Upper lobe of left lung (tissue), 6 donors: ENCODE data around the gene SAMD8. TPM values are rescaled to one million over a fixed set of nuclear protein-coding genes. Genes with fewer than 3 reads are reported as not detected.

ENCODE experiments used
- ATAC-seq, 2 donors: fragments of 200-7000 bp; cut with Tn5 transposase; one replicate each; pipeline ENCODE4 v1.9.1; 2022; ENCODE audit warnings: mild to moderate bottlenecking in 2 of 2, moderate library complexity in 2 of 2; ENCODE audit not compliant: low FRiP score in 2 of 2
- DNase-seq, 2 donors: peaks; one replicate each; pipeline ENCODE4 v3.0.0-alpha.2; 2019 to 2020
- H3K27ac ChIP-seq, 4 donors: fragments of 200-600 bp; sonication (generic); one replicate each; pipeline ENCODE4 v1.5.1; 2016 to 2019
- H3K27me3 ChIP-seq, 4 donors: fragments of 200-600 bp; sonication (generic); one replicate each; pipeline ENCODE4 v1.5.1; 2017 to 2019
- H3K36me3 ChIP-seq, 4 donors: fragments of 200-600 bp; sonication (generic); one replicate each; pipeline ENCODE4 v1.5.1; 2016 to 2019
- H3K4me1 ChIP-seq, 4 donors: fragments of 200-600 bp; sonication (generic); one replicate each; pipeline ENCODE4 v1.5.1; 2018 to 2019
- H3K4me3 ChIP-seq, 4 donors: fragments of 200-600 bp; sonication (generic); one replicate each; pipeline ENCODE4 v1.5.1; 2017 to 2019; ENCODE audit warnings: mild to moderate bottlenecking in 2 of 4, moderate library complexity in 1 of 4
- H3K9me3 ChIP-seq, 4 donors: fragments of 200-600 bp; sonication (generic); one replicate each; pipeline ENCODE4 v1.5.1; 2018 to 2019
- EP300 ChIP-seq, 4 donors: sonication (generic); formaldehyde crosslinking; IDR thresholded peaks; one replicate each; pipeline ENCODE4 v1.5.1; 2017; ENCODE audit warnings: antibody characterized with exemption in 4 of 4, control low read depth in 2 of 4
- POLR2A ChIP-seq, 4 donors: fragments of 450-650 bp; IDR thresholded peaks; one replicate each; pipeline ENCODE4 v1.5.1; 2016 to 2017; ENCODE audit warnings: antibody characterized with exemption in 4 of 4, mild to moderate bottlenecking in 2 of 4
- POLR2AphosphoS5 ChIP-seq, 2 donors: sonication (generic); formaldehyde crosslinking; IDR thresholded peaks; one replicate each; pipeline ENCODE4 v1.5.1; 2017; ENCODE audit warnings: antibody characterized with exemption in 2 of 2
- WGBS, 2 donors: methylation state at CpG; one replicate each; pipeline ENCODE4 v1.1.5; 2017 to 2018; 5-methylcytosine and 5-hydroxymethylcytosine counted together
- total RNA-seq, 6 donors: library from RNA; depleted of rRNA in 4 of 6; stranded (reverse); fragments of >200 nt in 4 of 6; gene quantifications; one replicate each; pipeline versions ENCODE4 v1.1.0 to v1.2.1, GENCODE V29; 2016 to 2021
- TF ChIP-seq, protein P1 (sequence below), 6 experiments: fragments of 450-650 bp in 4 of 6; fragments of 200-600 bp in 2 of 6; sonication (generic) in 2 of 6; IDR thresholded peaks; one replicate each; pipeline ENCODE4 v1.5.1; 2016 to 2019; ENCODE audit warnings: antibody characterized with exemption in 6 of 6
- donor health status: DM: no; HTN: no; CAD: no; lungs with moderate emphysema.
- donor health status: DM: no; HTN: yes; CAD: no; lungs with severe emphysema.

The SAMD8 gene
- total RNA-seq, 6 donors from 2014 or later: 8.4 to 36.2 (median 18.0) TPM

DNA sequence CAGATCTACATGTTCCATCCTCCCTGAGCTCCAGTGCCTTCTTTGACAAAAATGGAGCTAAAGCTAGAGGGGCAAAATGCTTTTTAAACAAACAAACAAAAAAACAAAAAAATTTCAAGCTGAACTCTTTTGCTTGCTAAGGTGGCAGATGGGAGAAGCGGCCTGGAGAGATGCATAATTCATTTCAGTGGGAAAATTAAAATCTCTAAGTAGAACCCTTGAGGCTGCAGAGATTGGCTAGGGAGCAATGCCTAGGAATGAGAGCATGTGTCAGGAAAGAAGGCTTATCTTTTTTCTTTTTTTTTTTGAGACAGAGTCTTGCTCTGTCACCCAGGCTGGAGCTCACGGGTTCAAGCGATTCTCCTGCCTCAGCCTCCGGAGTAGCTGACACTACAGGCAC lies 46.4 kb upstream of the SAMD8 start:
- DNase-seq (no peak), ATAC-seq (no peak)
- Histone ChIP-seq H3K4me1 (no peaks in the 10 kb centered on the region), H3K4me3 (no peak overlapping the region), H3K36me3 (no peaks in the 10 kb centered on the region), H3K27ac (no peak overlapping the region), H3K27me3 (no peaks in the 10 kb centered on the region), H3K9me3 (no peaks in the 10 kb centered on the region)
- TF ChIP-seq, protein P1, sequence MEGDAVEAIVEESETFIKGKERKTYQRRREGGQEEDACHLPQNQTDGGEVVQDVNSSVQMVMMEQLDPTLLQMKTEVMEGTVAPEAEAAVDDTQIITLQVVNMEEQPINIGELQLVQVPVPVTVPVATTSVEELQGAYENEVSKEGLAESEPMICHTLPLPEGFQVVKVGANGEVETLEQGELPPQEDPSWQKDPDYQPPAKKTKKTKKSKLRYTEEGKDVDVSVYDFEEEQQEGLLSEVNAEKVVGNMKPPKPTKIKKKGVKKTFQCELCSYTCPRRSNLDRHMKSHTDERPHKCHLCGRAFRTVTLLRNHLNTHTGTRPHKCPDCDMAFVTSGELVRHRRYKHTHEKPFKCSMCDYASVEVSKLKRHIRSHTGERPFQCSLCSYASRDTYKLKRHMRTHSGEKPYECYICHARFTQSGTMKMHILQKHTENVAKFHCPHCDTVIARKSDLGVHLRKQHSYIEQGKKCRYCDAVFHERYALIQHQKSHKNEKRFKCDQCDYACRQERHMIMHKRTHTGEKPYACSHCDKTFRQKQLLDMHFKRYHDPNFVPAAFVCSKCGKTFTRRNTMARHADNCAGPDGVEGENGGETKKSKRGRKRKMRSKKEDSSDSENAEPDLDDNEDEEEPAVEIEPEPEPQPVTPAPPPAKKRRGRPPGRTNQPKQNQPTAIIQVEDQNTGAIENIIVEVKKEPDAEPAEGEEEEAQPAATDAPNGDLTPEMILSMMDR (IDR thresholded peaks at IDR 0.05): no peak
- TF ChIP-seq POLR2AphosphoS5 (IDR thresholded peaks at IDR 0.05) (no peak), POLR2A (IDR thresholded peaks at IDR 0.05) (no peak), EP300 (IDR thresholded peaks at IDR 0.05) (no peak)
- 76 to 85% methylated on average over 4 of the region's 4 CpGs for WGBS, 2 donors

DNA sequence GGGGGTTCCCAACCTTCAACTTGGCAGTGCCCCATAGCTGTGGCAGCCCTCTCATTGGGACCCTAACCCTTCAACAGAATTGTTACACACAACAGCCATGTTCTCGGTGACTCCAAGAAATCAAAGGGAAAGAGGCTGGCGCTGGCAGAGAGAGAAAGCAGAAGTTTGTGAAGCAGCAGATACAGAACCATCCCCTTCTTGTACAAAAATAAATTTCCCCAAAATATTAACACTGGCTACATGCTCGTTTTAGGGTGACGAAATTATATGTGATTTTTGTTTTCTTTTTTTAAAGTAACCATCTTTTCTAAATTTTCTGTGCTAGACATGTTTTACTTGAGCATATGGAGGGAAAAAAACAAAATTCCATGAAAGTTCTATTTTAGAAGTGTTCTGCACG lies 45.2 kb upstream of the SAMD8 start:
- H3K4me1 ChIP-seq: peaks cover 0 to 7% (median 0%) of the 10 kb centered on the region in 4 donors
- TF ChIP-seq EP300 (IDR thresholded peaks at IDR 0.05) (no peak), POLR2A (IDR thresholded peaks at IDR 0.05) (no peak), POLR2AphosphoS5 (IDR thresholded peaks at IDR 0.05) (no peak)
- TF ChIP-seq, protein P1 (IDR thresholded peaks at IDR 0.05): no peak
- no peak overlapping the region for H3K27ac ChIP-seq
- no peaks in the 10 kb centered on the region for H3K36me3 ChIP-seq
- no peak for DNase-seq
- no peak overlapping the region for H3K4me3 ChIP-seq
- H3K9me3 ChIP-seq: no peaks in the 10 kb centered on the region
- no peak for ATAC-seq
- H3K27me3 ChIP-seq: no peaks in the 10 kb centered on the region
- 82 to 87% methylated on average over 5 of the region's 5 CpGs for WGBS, 2 donors

DNA sequence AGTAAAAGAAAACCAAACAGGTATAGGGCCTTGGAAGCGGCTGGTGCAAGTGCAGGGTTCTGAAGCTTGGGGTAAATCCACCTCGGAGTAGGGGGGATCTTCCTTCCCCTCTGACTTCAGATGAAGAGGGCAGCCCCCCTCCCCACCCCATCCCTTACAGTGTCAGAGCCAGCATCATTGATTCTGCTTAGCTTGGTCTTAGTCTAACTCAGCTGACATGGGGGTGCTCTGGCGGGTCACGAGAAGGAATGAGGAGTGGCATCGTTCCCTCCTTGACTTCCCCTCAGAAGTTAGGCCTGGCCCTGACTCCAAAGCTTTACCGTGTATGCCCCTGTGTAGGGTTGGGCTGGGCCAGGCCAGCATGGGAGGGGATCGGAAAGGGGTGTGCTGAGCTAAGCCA lies 44.2 kb upstream of the SAMD8 start:
- no peak overlapping the region for H3K4me3 ChIP-seq
- no peak for ATAC-seq
- 81 to 92% methylated on average over 5 to 7 of the region's 7 CpGs for WGBS, 2 donors
- no peak overlapping the region for H3K27ac ChIP-seq
- H3K9me3 ChIP-seq: no peaks in the 10 kb centered on the region
- H3K27me3 ChIP-seq: no peaks in the 10 kb centered on the region
- DNase-seq: no peak
- H3K36me3 ChIP-seq: no peaks in the 10 kb centered on the region
- TF ChIP-seq, protein P1 (IDR thresholded peaks at IDR 0.05): no peak
- TF ChIP-seq POLR2AphosphoS5 (IDR thresholded peaks at IDR 0.05) (no peak), POLR2A (IDR thresholded peaks at IDR 0.05) (no peak), EP300 (IDR thresholded peaks at IDR 0.05) (no peak)
- peaks cover 0 to 8% (median 0%) of the 10 kb centered on the region in 4 donors for H3K4me1 ChIP-seq

DNA sequence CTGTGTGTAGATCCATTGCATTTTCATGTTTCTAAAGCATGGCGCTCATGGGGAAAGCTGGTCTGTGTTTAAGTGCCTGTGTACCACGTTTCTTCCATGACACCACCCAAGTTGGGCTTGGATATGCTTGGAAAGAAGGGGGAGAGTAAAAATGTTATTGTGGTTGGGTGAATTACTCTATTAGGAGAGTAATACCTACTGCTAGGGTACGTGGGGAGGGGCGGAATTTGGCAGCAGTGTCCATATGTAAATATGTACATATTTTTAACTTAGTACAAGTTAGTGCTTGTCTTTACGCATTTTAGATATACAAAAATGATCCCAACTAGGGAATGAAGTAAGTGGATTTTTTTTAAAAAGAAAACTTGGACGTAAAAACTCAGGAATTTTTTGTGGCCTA lies 42.9 kb upstream of the SAMD8 start:
- WGBS, 2 donors: 69 to 79% methylated on average over 6 of the region's 6 CpGs
- no peaks in the 10 kb centered on the region for H3K27me3 ChIP-seq
- no peaks in the 10 kb centered on the region for H3K36me3 ChIP-seq
- TF ChIP-seq EP300 (IDR thresholded peaks at IDR 0.05) (no peak), POLR2AphosphoS5 (IDR thresholded peaks at IDR 0.05) (no peak), POLR2A (IDR thresholded peaks at IDR 0.05) (no peak)
- TF ChIP-seq, protein P1 (IDR thresholded peaks at IDR 0.05): no peak
- H3K9me3 ChIP-seq: no peaks in the 10 kb centered on the region
- no peak for DNase-seq
- H3K27ac ChIP-seq: no peak overlapping the region
- ATAC-seq: no peak
- H3K4me1 ChIP-seq: peaks cover 0 to 8% (median 0%) of the 10 kb centered on the region in 4 donors
- H3K4me3 ChIP-seq: no peak overlapping the region

DNA sequence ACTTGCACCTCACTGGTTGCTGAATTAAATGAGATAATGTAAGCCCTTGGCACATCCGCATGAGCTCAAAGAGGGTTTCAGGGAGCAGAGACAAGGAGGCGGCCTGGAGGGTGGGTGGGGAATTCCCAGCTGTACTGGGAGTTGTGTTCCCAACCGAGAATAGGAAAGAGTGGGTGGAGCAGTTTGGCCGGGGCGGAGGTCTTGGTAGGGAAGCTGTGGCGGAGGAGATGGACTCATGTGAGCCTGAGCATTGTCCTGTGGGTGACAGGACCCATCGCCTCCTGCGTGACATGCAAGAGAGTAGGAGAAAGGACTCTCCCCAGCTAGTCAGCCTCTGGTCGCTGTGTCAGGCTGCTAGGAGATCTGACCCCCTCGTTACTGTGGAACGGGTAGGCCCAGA lies 41.0 kb upstream of the SAMD8 start:
- H3K27me3 ChIP-seq: no peaks in the 10 kb centered on the region
- H3K9me3 ChIP-seq: no peaks in the 10 kb centered on the region
- 75 to 83% methylated on average over 10 to 11 of the region's 11 CpGs for WGBS, 2 donors
- DNase-seq (peak in 1 of 2 donors; percentile 45), ATAC-seq (no peak)
- H3K4me3 ChIP-seq: no peak overlapping the region
- TF ChIP-seq POLR2A (IDR thresholded peaks at IDR 0.05) (no peak), EP300 (IDR thresholded peaks at IDR 0.05) (no peak), POLR2AphosphoS5 (IDR thresholded peaks at IDR 0.05) (no peak)
- TF ChIP-seq, protein P1 (IDR thresholded peaks at IDR 0.05): no peak
- H3K36me3 ChIP-seq: no peaks in the 10 kb centered on the region
- H3K4me1 ChIP-seq: peaks cover 0 to 8% (median 0%) of the 10 kb centered on the region in 4 donors
- peak overlapping the region in 1 of 4 donors; percentile 79 for H3K27ac ChIP-seq
